Femur (tissue), 1 donor: ENCODE measurements around the gene SETD9.

Experiments used
- DNase-seq: peaks from one replicate; pipeline ENCODE4 v3.0.0-alpha.2; 2017

The SETD9 gene

DNA sequence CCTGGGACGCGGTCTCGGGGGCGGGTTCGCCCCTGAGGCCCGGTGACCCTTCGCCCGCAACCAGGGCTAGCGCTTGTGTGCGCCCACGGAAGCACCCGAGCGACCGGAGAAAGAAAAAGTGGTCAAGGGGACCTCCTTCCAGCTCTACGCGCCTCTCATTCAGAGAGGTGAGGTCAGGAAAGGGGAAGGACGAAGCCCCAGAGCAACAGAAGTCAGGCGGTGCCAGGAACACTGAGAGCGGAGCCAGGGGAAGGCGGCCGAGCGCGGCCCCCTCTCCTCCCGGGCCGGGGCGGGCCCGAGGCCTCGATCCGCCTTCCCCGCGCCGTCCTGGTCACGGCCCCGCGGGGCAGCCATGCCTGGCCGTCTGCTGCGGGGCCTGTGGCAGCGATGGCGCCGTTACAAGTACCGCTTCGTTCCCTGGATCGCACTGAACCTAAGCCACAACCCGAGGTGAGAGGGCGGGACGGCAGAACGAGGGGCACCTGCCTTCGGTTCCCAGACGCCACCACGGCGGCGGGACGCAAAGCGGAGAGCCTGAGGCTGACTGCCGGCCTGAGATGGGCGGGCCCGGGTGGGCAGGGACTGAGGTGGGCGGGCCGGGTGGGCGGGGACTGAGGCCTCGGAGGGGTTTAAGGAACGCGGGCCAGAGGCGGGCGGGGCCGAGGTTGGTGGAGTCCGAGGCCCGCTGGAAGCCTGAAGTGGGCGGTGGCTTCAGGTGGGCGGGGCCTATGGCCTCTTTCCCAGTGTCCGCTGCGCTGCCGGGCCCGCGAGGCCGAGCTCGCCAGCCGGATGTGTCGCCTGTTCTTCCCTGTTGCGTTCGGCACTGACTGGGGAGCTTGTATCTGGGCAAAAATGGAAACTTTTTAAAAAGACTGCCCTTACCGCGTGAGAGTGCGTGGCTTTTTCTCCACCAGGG is at the start of gene SETD9:
Gene SETD9 (plus strand): TSS at position 303 of the 916 bp plus-strand sequence. CDS start 50 bp downstream, at position 353.
- peak; percentile 99 for DNase-seq

- no peak for DNase-seq
Measured at GRCh38 chr5:56861893-56862485, 47.4 kb upstream of the SETD9 start.

GRCh38 chr5:56862909-56863308 is 46.5 kb upstream of the SETD9 start:
- no peak for DNase-seq

DNA sequence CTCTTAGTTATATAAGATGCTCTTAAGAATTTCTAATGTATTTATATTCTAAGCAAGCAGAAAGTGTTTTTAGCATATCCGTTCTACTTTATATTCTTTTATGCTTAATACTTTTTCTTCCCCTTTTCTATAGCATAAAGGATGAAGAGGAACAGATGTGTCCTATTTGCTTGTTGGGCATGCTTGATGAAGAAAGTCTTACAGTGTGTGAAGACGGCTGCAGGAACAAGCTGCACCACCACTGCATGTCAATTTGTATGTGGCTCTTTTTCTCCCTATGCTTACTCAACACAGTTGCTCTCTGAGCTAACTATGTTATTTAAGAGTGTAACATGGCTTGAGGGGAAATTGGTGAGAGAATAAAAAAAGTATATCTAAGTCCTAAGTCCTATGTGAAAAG is 37.6 kb upstream of the SETD9 start:
- DNase-seq: no peak

GRCh38 chr5:56873056-56873455 is 36.3 kb upstream of the SETD9 start:
- no peak for DNase-seq

DNA sequence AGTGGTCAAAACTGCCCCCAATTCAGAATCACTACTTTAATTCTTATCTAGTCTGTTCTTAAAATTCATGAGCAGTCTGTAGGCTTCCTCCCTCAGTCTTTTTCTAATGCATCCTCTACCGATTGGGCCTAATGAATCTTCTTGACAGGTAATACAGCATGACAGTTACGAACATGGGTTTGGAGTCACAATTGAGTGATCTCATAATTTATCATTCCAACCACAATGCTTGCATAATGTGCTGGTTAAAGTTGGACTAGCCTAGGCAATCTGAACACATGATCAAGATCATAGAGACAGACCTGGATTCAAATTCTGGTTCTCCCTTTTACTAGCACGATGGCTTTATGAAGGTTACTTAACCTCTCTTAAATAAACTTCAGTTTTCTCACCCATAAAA is 33.1 kb upstream of the SETD9 start:
- no peak for DNase-seq

DNA sequence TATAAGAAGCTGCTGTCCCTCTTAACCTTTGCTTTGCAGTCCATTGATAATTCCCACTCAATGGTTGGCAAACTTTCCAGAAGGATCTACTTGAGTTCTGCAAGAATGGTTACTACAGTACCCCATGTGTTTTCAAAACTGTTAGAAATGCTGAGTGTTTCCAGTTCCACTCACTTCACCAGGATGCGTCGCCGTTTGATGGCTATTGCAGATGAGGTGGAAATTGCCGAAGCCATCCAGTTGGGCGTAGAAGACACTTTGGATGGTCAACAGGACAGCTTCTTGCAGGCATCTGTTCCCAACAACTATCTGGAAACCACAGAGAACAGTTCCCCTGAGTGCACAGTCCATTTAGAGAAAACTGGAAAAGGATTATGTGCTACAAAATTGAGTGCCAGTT is 27.8 kb upstream of the SETD9 start:
- no peak for DNase-seq

DNA sequence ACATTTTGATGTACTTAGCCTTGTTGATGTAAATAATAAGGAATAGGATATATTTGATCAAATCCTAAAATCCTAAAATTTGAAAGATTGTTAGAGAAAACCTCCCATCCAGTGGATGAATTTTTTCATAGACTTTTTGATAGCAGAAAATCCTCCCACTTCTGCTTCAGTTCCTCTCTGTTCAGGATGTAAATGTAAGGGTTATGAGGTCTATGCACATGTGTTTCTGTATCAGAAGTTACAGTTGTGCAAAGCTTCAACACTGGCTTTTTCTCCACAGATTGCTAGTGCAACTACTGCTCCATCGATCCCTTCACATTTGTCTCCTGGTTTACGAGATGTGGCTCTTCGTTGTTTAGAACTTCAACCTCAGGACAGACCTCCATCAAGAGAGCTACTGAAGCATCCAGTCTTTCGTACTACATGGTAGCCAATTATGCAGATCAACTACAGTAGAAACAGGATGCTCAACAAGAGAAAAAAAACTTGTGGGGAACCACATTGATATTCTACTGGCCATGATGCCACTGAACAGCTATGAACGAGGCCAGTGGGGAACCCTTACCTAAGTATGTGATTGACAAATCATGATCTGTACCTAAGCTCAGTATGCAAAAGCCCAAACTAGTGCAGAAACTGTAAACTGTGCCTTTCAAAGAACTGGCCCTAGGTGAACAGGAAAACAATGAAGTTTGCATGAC is 16.0 kb upstream of the SETD9 start:
- no peak for DNase-seq

- DNase-seq: no peak
Measured at GRCh38 chr5:56896763-56897162, 12.6 kb upstream of the SETD9 start.

DNA sequence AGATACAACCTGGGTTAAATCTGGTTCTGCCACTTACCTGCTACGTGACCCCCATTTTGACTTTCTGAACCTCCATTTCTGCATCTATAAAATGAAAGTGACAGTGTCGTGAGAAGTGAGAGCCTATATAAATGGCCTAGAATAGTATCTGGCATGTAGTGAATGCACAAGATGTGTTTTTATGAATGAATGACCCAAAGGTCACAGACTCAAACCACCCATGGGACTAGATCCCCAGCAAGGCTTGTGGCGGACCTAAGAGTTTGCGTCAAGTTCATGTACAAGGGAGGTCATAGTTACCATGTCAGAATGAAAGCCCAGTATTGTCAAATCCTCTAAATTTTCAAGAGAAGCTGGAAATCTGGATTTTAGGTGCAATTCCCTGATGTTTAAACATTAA is 11.2 kb upstream of the SETD9 start:
- DNase-seq: no peak

DNA sequence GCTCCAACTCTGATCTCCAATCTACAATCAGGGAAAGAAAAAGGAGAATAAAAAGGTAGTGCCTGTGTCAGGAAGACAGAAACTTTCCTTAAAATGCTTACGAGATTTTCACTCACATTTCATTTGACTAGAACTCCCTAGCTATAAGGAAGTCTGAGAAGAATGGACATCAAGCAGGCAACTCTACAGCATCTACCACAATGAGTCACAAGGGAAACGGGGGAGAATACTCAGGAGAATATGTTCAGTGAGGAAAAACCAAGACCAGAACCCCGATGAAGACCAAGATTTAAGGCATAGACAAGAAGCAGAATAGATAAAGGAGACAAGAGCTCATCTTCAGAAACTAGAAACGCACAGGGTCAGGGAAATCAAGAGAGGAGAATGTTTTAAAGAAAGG is 9.0 kb upstream of the SETD9 start:
- DNase-seq: no peak

GRCh38 chr5:56900858-56901578 is 8.4 kb upstream of the SETD9 start:
- DNase-seq: no peak

DNA sequence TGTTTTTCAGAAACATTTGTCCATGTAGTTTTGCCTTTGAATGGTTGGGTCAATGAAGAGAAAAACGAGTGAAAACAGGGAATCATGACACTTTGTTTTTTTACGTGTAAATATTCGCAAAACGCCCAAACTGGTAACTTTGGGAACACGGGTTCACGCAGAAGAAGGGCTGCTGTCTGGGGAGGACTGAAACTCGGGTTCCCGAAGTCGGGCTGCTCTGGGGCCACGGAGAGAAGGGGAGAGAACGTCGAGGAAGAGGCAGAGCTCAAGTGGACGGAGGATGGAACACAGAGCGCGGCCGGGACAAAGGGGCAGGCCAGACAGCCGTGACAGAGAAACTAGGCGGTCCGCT is 478 bp upstream of the SETD9 start:
- DNase-seq: no peak

- no peak for DNase-seq
Measured at GRCh38 chr5:56910210-56910965, 992 bp downstream of the SETD9 start.

DNA sequence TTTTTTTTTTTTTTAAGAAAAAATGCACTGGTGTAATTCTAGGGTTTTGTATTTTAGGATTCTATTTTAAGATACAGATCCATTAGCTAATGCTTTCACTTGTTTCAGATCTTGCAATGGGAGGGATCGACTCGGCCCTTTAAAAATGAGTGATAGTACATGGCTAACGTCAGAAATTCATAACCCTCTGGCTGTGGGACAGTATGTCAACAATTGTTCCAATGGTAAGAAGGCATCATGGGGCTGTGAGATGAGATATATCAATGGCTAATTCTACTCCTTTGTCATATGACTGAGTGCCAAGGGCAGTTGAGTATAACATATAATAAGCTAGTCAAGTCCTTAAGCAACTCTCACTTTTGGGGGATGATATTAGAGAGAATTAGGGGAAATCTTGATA is 4.4 kb downstream of the SETD9 start:
- DNase-seq: no peak

DNA sequence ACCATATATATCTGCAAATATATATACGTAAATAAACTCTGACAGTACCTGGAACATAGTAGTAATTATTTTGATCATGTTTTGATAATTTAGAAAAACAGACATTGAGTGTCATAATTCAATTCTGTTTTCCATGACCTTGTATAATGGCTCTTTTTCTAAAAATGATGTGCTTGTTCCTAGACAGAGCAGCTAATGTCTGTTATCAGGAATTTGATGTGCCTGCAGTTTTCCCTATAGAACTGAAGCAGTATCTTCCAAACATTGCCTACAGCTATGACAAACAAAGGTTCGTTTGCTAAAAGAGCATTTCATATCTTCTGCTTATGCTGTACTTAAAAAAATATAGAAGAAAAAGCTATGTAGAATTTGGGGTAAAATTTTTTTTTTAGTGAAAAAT is 5.3 kb downstream of the SETD9 start:
- no peak for DNase-seq

DNA sequence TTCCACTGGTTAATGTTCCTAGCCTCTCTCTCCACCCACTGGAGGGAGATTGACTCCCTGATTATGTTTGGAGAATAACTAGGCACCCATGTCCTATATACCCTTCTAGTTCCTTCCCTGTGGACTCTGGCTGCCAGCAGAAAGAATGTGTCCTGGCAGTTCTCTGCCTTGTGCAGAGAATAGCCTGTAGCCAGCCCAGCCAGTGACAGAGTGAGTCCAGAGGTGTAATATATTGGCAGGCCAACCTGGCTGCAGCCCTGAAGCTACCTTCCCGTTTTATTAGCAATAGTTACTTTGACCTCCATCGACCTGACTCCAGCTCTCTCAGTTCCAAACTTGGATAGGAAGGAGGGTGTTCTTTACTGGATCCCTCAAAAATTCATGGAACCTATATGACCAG is 8.1 kb downstream of the SETD9 start:
- no peak for DNase-seq

DNA sequence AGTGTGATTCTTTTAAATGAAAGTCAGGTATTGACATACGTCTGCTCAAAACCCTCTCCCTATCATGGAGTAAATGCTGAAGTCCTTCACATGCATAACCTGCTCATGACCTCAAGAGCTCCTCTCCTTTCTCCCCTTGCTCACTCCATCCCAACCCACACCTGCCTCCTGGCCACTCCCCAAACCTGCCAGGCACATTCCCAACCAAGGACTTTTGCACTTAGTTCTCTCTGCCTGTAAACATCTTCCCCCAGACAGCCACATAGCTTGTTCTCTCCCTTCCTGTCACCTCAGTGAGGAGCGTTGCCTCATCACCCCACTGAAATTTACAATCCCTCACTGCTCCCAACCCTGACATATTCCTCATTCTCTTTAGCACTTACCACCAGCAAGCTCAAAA is 8.7 kb downstream of the SETD9 start:
- DNase-seq: no peak

GRCh38 chr5:56919942-56920662 is 10.7 kb downstream of the SETD9 start:
- no peak for DNase-seq

GRCh38 chr5:56922922-56923321 is 13.5 kb downstream of the SETD9 start:
- no peak for DNase-seq

GRCh38 chr5:56934325-56934724 is 24.9 kb downstream of the SETD9 start:
- DNase-seq: no peak

- no peak for DNase-seq
Measured at GRCh38 chr5:56938858-56939257, 29.5 kb downstream of the SETD9 start.
